Esophagus (tissue), 2 donors: ENCODE measurements around the gene FAM227B. TPM values are rescaled to one million over a fixed set of nuclear protein-coding genes. Genes with fewer than 3 reads are reported as not detected.

Experiments
- H3K27ac ChIP-seq, 2 donors: one replicate each; pipeline ENCODE4 v1.5.1; 2013; ENCODE audit warnings: low read depth in 2 of 2, mild to moderate bottlenecking in 2 of 2, inconsistent platforms in 1 of 2, low read length in 1 of 2, moderate library complexity in 1 of 2
- H3K27me3 ChIP-seq, 2 donors: one replicate each; pipeline ENCODE4 v1.6.1; 2013; ENCODE audit warnings: low read length in 2 of 2, control low read depth in 1 of 2, mild to moderate bottlenecking in 1 of 2; ENCODE audit not compliant: insufficient read depth in 2 of 2, control insufficient read depth in 1 of 2
- H3K36me3 ChIP-seq, 2 donors: one replicate each; pipeline ENCODE4 v1.6.1; 2013; ENCODE audit warnings: low read length in 1 of 2; ENCODE audit not compliant: control insufficient read depth in 2 of 2, insufficient read depth in 2 of 2
- H3K4me1 ChIP-seq, 2 donors: one replicate each; pipeline ENCODE4 v1.6.1; 2013; ENCODE audit warnings: low read length in 1 of 2; ENCODE audit not compliant: control insufficient read depth in 2 of 2, insufficient read depth in 2 of 2
- H3K4me3 ChIP-seq, 2 donors: one replicate each; pipeline ENCODE4 v1.5.1; 2013; ENCODE audit warnings: low read length in 2 of 2, mild to moderate bottlenecking in 2 of 2, low read depth in 1 of 2, moderate library complexity in 1 of 2
- H3K9me3 ChIP-seq, 2 donors: one replicate each; pipeline ENCODE4 v1.6.1; 2013; ENCODE audit warnings: mild to moderate bottlenecking in 2 of 2, low read depth in 1 of 2, low read length in 1 of 2, moderate library complexity in 1 of 2; ENCODE audit not compliant: control insufficient read depth in 2 of 2, insufficient read depth in 1 of 2
- WGBS, 2 donors: extraction: QIAGEN DNeasy Blood & Tissue Kit; methylation state at CpG; one replicate each; pipeline ENCODE4 v1.1.7; 2013; 5-methylcytosine and 5-hydroxymethylcytosine counted together
- polyA plus RNA-seq, 2 donors: library from polyadenylated mRNA; stranded (reverse); fragments of 200-250 nt; gene quantifications; one replicate each; pipeline ENCODE4 v1.2.3, GENCODE V29; 2013
- donor health status: healthy with polysubstance abuse.
- donor health status: Bipolar disorder and iron deficiency.

Gene FAM227B
- polyA plus RNA-seq, 2 donors: 1.1 to 2.0 TPM

GRCh38 chr15:49288391-49288790 is 332.2 kb downstream of the FAM227B start:
- Histone ChIP-seq H3K9me3 (no peaks in the 10 kb centered on the region), H3K36me3 (peaks cover 0 to 3% of the 10 kb centered on the region in 2 donors), H3K27me3 (no peaks in the 10 kb centered on the region), H3K4me3 (no peak overlapping the region), H3K27ac (no peak overlapping the region), H3K4me1 (no peaks in the 10 kb centered on the region)
- 60 to 66% methylated on average over 2 of the region's 2 CpGs for WGBS, 2 donors

GRCh38 chr15:49287481-49287880 is 333.1 kb downstream of the FAM227B start:
- H3K4me1 ChIP-seq: no peaks in the 10 kb centered on the region
- no peak overlapping the region for H3K4me3 ChIP-seq
- H3K27me3 ChIP-seq: no peaks in the 10 kb centered on the region
- H3K27ac ChIP-seq: no peak overlapping the region
- peaks cover 0 to 3% of the 10 kb centered on the region in 2 donors for H3K36me3 ChIP-seq
- H3K9me3 ChIP-seq: no peaks in the 10 kb centered on the region

GRCh38 chr15:49286649-49287404 is 333.8 kb downstream of the FAM227B start:
- no peaks in the 10 kb centered on the region for H3K9me3 ChIP-seq
- 81 to 82% methylated on average over 4 of the region's 4 CpGs for WGBS, 2 donors
- peaks cover 0 to 3% of the 10 kb centered on the region in 2 donors for H3K36me3 ChIP-seq
- no peaks in the 10 kb centered on the region for H3K27me3 ChIP-seq
- H3K4me3 ChIP-seq: no peak overlapping the region
- no peak overlapping the region for H3K27ac ChIP-seq
- H3K4me1 ChIP-seq: no peaks in the 10 kb centered on the region

- H3K4me1 ChIP-seq: no peaks in the 10 kb centered on the region
- no peaks in the 10 kb centered on the region for H3K27me3 ChIP-seq
- WGBS, 2 donors: 90 to 93% methylated on average over 1 of the region's 1 CpG
- H3K27ac ChIP-seq: no peak overlapping the region
- H3K9me3 ChIP-seq: no peaks in the 10 kb centered on the region
- no peak overlapping the region for H3K4me3 ChIP-seq
- H3K36me3 ChIP-seq: no peaks in the 10 kb centered on the region
Measured at GRCh38 chr15:49282366-49282765, 338.3 kb downstream of the FAM227B start.

- no peak overlapping the region for H3K27ac ChIP-seq
- no peak overlapping the region for H3K4me3 ChIP-seq
- H3K36me3 ChIP-seq: no peaks in the 10 kb centered on the region
- H3K4me1 ChIP-seq: no peaks in the 10 kb centered on the region
- no peaks in the 10 kb centered on the region for H3K27me3 ChIP-seq
- H3K9me3 ChIP-seq: no peaks in the 10 kb centered on the region
- WGBS, 2 donors: 95 to 97% methylated on average over 4 of the region's 4 CpGs
Measured at GRCh38 chr15:49279521-49280456, 340.8 kb downstream of the FAM227B start.

- Histone ChIP-seq H3K27ac (no peak overlapping the region), H3K27me3 (no peaks in the 10 kb centered on the region), H3K36me3 (no peaks in the 10 kb centered on the region), H3K4me1 (no peaks in the 10 kb centered on the region), H3K9me3 (no peaks in the 10 kb centered on the region), H3K4me3 (no peak overlapping the region)
- WGBS, 2 donors: 92% methylated on average over 5 of the region's 5 CpGs
Measured at GRCh38 chr15:49278751-49279150, 341.9 kb downstream of the FAM227B start.

Other genes starting within 250 kb of the FAM227B start
- gene FGF7, start 197.6 kb downstream of the FAM227B start, polyA plus RNA-seq: 1 to 10 TPM; 2.7 to 4.3 TPM
- 10 to 100 TPM in 1 of 2 donors, 1 to 10 TPM in 1; 9.1 to 11.0 TPM for gene DTWD1, start 230 bp upstream of the FAM227B start, polyA plus RNA-seq